Subcutaneous abdominal adipose tissue (tissue), 5 donors: ENCODE results near the gene LLPH.

Experiments used
- H3K27ac ChIP-seq: one replicate; pipeline ENCODE4 v1.7.0; 2013; ENCODE audit warnings: low read depth, mild to moderate bottlenecking, inconsistent platforms, low read length, moderate library complexity
- H3K27me3 ChIP-seq, 5 donors: one replicate each; pipeline ENCODE4 v1.7.0; 2013; ENCODE audit warnings: low read length in 5 of 5, inconsistent platforms in 1 of 5; ENCODE audit not compliant: control insufficient read depth in 5 of 5, insufficient read depth in 4 of 5
- H3K36me3 ChIP-seq, 5 donors: one replicate each; pipeline ENCODE4 v1.7.0; 2013; ENCODE audit warnings: low read length in 5 of 5; ENCODE audit not compliant: control insufficient read depth in 5 of 5, insufficient read depth in 5 of 5
- H3K4me1 ChIP-seq, 5 donors: one replicate each; pipeline ENCODE4 v1.7.0; 2013; ENCODE audit warnings: low read length in 5 of 5, mild to moderate bottlenecking in 3 of 5, moderate library complexity in 1 of 5; ENCODE audit not compliant: control insufficient read depth in 5 of 5, insufficient read depth in 5 of 5
- H3K4me3 ChIP-seq, 5 donors: one replicate each; pipeline ENCODE4 v1.7.0; 2013; ENCODE audit warnings: low read length in 5 of 5, low read depth in 1 of 5
- H3K9ac ChIP-seq, 5 donors: one replicate each; pipeline ENCODE4 v1.7.0; 2013; ENCODE audit warnings: low read length in 5 of 5, mild to moderate bottlenecking in 4 of 5, moderate library complexity in 3 of 5
- H3K9me3 ChIP-seq, 5 donors: one replicate each; pipeline ENCODE4 v1.7.0; 2013; ENCODE audit warnings: low read length in 5 of 5; ENCODE audit not compliant: control insufficient read depth in 5 of 5
- donor health status: healthy.
- donor health status: healthy.
- donor health status: healthy.
- donor health status: healthy.
- donor health status: healthy.

The LLPH gene

DNA sequence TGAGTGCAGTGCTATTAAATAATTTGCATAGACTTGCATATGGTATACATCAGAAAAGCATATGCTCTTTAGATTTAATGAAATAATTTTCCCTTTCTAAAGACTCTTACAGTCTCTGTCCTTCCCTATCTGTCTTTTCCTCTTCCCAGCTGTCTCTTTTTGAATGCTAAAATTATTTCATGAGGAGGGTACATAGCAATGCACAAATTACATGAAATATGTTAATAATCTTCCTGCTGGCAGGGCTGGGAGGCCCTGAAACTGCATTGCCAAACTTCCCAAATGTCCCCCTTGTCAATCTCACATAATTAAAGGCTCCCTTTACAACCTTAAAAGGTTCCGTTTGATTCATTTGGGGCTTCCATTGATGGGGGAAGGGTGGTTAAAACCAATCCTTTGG is 22.2 kb downstream of the LLPH start:
- no peak overlapping the region for H3K27ac ChIP-seq
- peaks cover 0 to 2% (median 0%) of the 10 kb centered on the region in 5 donors for H3K27me3 ChIP-seq
- peaks cover 0 to 6% (median 3%) of the 10 kb centered on the region in 5 donors for H3K4me1 ChIP-seq
- H3K36me3 ChIP-seq: no peaks in the 10 kb centered on the region
- H3K4me3 ChIP-seq: no peak overlapping the region
- H3K9me3 ChIP-seq: no peaks in the 10 kb centered on the region
- H3K9ac ChIP-seq: no peak overlapping the region

DNA sequence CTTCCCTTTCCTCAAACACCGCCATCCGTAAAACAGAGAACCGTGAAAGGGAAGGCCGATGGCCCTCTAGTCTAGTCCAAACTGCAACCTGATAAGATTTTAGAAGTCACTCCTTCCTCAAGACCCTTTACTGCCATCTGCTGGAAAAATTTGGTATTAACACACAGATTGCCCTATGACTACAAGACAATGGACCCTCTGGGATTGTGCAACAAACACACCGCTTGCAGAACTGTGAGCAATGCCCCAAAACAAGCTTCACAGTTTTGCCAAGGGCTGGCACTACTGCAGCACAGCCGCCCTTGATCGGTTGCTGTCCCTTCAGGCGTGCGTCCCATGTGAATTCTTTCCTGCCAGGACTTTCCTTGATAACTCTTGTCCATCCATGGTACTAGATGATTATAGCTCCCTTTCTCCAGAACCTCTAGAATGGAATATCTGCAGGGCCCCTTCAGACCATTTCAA is 23.1 kb downstream of the LLPH start:
- Histone ChIP-seq H3K27ac (no peak overlapping the region), H3K9ac (no peak overlapping the region), H3K36me3 (no peaks in the 10 kb centered on the region)

DNA sequence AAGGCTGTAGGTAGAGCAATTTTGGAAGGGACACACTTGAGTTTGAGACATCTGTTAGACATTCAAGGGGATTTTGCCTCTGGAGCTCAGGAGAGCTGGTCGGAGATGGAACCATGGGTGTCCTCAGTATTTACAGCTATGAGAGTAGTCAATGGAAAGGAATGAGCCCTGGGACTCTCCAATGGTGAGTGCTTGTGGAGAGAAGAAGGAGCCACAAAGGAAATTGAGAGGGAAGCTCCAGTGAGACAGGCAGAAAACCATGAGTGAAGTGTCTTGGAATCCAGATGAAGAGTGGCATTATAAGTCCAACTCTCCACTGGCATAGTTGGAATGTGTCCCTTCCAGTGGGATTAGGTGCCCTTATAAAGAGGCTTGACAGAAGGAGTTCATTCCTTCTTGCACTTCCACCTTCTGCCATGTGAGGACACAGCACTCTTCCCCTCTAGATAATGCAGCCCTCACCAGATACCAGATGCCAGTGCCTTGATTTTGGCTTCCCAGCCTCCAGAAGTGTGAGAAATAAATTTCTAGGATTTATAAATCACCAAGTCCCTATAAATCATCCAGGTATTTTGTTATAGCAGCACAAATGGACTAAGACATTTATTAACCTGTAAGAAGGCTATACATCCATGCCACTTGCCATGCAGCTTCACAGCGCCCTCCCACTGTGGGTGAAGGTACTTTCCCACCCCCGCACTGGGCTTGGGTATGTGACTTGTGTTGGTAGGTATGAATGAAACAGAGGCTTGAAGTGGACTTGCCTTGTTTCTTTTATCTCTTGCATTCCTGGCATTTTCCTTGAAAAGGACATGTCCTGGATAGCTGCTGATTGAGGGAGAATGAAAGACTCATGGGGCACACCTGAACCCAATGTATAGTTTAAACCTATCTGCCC is 27.3 kb downstream of the LLPH start:
- Histone ChIP-seq H3K27me3 (peaks cover 0 to 5% (median 0%) of the 10 kb centered on the region in 5 donors), H3K27ac (no peak overlapping the region), H3K9ac (no peak overlapping the region), H3K9me3 (no peaks in the 10 kb centered on the region), H3K4me1 (peaks cover 0 to 6% (median 3%) of the 10 kb centered on the region in 5 donors), H3K4me3 (no peak overlapping the region), H3K36me3 (no peaks in the 10 kb centered on the region)

More for the DNA sequence above, 23.1 kb downstream of the LLPH start:
- Histone ChIP-seq H3K9me3 (no peaks in the 10 kb centered on the region), H3K27me3 (peaks cover 0 to 5% (median 0%) of the 10 kb centered on the region in 5 donors), H3K4me3 (no peak overlapping the region), H3K4me1 (peaks cover 0 to 6% (median 3%) of the 10 kb centered on the region in 5 donors)

DNA sequence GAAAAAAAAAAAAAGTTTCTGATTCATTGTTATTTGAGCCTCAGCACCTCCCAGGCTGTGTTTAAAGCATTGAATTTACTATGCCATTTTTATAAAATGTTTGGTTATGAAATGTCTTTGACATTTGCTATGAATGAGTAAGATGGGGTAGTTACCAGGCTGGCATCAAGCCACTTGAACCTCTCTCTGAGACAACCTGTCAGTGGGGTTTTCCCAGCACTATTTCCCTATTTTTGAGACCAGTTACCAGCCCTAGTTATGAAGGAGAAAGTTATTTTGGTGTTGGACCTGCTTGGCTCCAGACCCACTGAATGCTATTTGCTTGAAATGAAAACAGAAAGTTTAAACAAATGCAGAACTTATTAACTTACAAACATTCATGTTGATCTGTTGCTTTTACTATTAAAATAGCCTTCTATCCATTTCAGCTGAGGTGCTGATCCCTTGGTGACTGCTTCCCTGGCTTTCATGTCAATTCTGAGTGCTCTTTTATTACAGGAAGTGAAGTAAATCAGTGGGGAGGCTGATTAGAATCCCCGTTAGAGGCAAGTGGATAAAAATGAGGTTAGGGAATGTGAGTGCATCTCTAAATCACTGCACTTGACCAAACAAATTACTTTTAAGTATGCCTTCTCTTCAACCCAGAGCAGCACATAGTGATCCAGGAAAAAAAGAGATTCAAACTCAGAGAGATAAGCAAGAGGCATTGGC is 37.8 kb downstream of the LLPH start:
- no peak overlapping the region for H3K27ac ChIP-seq
- H3K36me3 ChIP-seq: no peaks in the 10 kb centered on the region
- peaks cover 0 to 4% (median 0%) of the 10 kb centered on the region in 5 donors for H3K4me1 ChIP-seq
- no peak overlapping the region for H3K4me3 ChIP-seq
- H3K27me3 ChIP-seq: peaks cover 0 to 3% (median 0%) of the 10 kb centered on the region in 5 donors
- H3K9ac ChIP-seq: no peak overlapping the region
- H3K9me3 ChIP-seq: no peaks in the 10 kb centered on the region

DNA sequence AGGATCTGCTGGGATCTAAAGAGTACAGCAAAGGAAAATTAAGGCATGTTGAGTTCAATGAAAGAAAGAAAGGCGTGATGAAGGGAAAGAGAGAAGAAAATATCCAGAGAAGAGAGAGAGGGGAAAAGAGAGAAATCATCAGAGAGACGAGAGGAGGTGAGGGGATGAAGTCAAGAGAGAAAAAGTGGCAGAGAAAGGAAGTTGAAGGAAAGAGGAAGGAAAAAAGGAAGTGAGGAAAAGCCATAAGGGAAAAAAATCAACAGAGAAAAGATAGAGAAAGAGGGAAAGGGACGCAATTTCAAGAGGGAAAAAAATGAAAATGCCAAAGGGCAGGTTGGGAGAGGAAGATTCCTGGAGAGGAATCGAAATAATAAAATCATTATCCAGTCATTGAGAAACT is 40.4 kb downstream of the LLPH start:
- no peak overlapping the region for H3K27ac ChIP-seq

DNA sequence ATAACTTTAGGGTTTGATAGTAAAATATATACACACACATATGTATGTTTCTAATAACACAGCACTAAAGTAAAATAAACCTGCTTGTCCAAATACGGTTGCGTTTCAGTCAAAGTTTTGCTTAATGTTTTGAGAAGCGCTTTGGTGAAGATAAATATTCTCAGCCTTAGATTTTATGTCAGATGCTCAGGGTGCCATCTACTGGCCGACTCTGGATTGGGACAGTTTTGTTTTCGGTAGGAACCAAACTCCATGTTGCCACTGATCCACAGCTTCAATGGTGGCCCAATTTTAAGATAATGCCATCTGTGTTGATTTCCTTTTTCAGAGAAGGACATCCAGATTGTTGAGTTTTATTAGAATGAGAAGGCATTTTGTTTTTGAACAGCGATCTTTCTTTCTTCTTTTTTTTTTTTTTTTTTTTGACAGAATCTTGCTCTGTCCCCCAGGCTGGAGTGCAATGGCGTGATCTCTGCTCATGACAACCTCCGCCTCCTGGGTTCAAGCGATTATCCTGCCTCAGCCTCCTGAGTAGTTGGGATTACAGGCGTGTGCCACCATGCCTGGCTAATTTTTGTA is 43.1 kb downstream of the LLPH start:
- H3K9ac ChIP-seq: no peak overlapping the region
- peaks cover 0 to under 1% (median 0%) of the 10 kb centered on the region in 5 donors for H3K4me1 ChIP-seq
- no peak overlapping the region for H3K27ac ChIP-seq
- H3K4me3 ChIP-seq: no peak overlapping the region
- H3K36me3 ChIP-seq: no peaks in the 10 kb centered on the region
- H3K27me3 ChIP-seq: peaks cover 0 to 3% (median 0%) of the 10 kb centered on the region in 5 donors
- H3K9me3 ChIP-seq: peaks cover 0 to 6% (median 0%) of the 10 kb centered on the region in 5 donors

More for the DNA sequence above, 40.4 kb downstream of the LLPH start:
- no peaks in the 10 kb centered on the region for H3K36me3 ChIP-seq
- H3K9me3 ChIP-seq: no peaks in the 10 kb centered on the region
- H3K4me1 ChIP-seq: peaks cover 0 to 4% (median 0%) of the 10 kb centered on the region in 5 donors
- no peak overlapping the region for H3K4me3 ChIP-seq
- H3K9ac ChIP-seq: no peak overlapping the region
- peaks cover 0 to 3% (median 0%) of the 10 kb centered on the region in 5 donors for H3K27me3 ChIP-seq

DNA sequence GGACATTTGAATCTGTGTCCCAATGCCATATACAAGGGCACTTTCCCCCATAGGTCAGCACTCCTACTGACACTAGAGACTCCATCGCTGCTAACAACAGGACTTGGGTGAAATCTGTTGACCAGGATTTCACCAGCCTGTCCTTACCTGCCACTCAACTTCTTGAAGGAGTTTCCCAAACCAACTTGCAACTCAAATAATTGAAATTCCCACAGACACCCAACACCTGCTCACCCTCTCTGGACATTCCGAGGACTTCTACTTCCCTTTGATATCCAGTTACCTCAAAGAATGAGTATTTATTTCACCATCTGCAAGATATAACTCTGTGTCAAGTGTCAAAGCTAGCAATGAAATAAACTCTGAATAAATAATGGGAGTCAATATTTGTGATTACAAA is 44.6 kb downstream of the LLPH start:
- Histone ChIP-seq H3K9ac (no peak overlapping the region), H3K4me1 (no peaks in the 10 kb centered on the region), H3K27me3 (peaks cover 0 to 3% (median 0%) of the 10 kb centered on the region in 5 donors), H3K36me3 (no peaks in the 10 kb centered on the region), H3K27ac (no peak overlapping the region), H3K9me3 (peaks cover 0 to 6% (median 0%) of the 10 kb centered on the region in 5 donors), H3K4me3 (no peak overlapping the region)

DNA sequence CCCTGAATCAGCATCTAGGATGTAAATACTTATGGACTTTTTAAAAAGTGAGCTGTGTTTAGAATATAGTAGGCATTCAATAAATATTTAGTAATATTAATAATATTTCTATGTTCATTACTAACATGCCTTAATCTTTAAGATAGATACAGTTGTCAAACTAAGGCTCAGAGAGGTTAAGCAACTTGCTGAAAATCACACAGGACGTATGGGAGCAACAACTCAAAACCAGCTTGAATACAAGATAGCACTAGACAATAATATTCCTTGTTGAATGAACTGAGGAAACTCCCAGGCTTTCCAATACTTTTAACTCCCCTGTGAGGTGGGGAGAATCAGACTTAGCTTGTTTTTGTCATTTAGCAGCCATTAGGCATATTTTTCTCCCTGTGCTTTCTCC is 45.3 kb downstream of the LLPH start:
- no peak overlapping the region for H3K27ac ChIP-seq
- H3K4me1 ChIP-seq: no peaks in the 10 kb centered on the region
- H3K9ac ChIP-seq: no peak overlapping the region
- H3K9me3 ChIP-seq: peaks cover 0 to 6% (median 0%) of the 10 kb centered on the region in 5 donors
- H3K4me3 ChIP-seq: no peak overlapping the region
- H3K27me3 ChIP-seq: peaks cover 0 to 3% (median 0%) of the 10 kb centered on the region in 5 donors
- H3K36me3 ChIP-seq: no peaks in the 10 kb centered on the region

DNA sequence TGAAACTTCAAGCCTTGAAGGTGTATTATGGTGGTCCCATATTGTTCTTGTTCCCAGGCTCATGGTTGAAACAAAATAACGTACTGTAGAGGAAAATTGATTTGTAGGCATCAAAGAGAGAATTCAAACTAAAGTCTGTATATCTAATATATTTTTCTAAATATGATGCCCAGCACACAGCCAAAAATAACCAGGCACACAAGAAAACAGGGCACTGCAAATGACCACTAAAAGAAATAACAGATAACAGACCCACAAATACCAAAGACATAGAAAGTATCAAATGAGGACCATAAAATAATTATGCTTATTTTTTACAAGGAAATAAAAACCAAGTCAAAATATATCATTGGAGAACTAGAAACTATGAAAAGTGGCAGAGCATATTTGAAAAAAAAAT is 46.8 kb downstream of the LLPH start:
- Histone ChIP-seq H3K27ac (no peak overlapping the region), H3K4me1 (no peaks in the 10 kb centered on the region), H3K9ac (no peak overlapping the region), H3K27me3 (peaks cover 0 to 3% (median 0%) of the 10 kb centered on the region in 5 donors), H3K9me3 (peaks cover 0 to 6% (median 0%) of the 10 kb centered on the region in 5 donors), H3K36me3 (no peaks in the 10 kb centered on the region), H3K4me3 (no peak overlapping the region)
